A549 treated with dexamethasone at 1 μM for 4 hours (cell line): ENCODE measurements around the gene ALDH4A1. TPM values are rescaled to one million over a fixed set of nuclear protein-coding genes. Genes with fewer than 3 reads are reported as not detected.

ENCODE experiments used
- total RNA-seq: library from RNA; stranded (reverse); fragments of 200-300 nt; extraction: Qiagen RNA extraction; gene quantifications from 5 replicates; pipeline ENCODE4 v1.2.3, GENCODE V29; 2022

The ALDH4A1 gene, protein sequence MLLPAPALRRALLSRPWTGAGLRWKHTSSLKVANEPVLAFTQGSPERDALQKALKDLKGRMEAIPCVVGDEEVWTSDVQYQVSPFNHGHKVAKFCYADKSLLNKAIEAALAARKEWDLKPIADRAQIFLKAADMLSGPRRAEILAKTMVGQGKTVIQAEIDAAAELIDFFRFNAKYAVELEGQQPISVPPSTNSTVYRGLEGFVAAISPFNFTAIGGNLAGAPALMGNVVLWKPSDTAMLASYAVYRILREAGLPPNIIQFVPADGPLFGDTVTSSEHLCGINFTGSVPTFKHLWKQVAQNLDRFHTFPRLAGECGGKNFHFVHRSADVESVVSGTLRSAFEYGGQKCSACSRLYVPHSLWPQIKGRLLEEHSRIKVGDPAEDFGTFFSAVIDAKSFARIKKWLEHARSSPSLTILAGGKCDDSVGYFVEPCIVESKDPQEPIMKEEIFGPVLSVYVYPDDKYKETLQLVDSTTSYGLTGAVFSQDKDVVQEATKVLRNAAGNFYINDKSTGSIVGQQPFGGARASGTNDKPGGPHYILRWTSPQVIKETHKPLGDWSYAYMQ
- total RNA-seq, result 10.2 to 14.4 TPM (median 13.8 TPM) in 5 replicates

DNA sequence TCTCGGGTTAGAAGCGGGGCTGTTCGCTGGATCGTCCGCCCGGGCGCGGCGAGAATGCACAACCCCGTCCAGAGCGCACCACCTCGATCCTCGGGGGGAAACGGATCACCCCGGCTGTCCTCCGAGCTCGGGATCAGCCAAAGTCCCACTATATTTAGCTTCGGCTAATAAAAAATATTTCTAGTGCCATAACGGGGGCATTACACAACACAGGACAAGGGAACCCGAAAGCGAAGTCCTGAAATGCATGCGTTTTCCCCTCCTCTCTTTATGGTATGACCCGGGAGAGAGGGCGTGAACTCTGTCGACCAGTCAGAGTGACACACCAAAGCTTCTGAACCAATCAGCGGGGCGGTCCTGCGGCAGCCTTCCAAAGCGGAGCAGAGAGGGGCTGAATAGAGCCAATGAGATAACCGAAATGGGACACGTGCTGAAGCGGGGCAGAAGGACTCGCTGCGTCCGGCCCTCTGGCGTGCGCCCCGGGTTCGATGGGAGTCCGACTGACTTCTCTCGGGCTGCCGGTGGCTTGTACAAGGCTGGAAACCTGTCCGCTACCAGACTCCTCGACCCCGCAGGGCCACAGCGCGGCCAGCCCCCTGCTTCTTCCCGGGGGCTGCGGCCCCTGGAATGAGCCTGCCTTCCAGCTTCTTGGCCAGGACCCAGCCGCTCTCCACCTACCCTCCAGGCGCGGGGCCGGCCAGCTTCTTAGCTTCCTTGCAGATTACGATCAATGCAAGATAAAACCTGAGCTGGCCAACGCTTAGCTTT lies at the start of gene ALDH4A1:
Gene ALDH4A1, minus strand, starts transcription at position 33 of the 768 bp plus-strand sequence. Its CDS starts 32 bp downstream, at position 1.

DNA sequence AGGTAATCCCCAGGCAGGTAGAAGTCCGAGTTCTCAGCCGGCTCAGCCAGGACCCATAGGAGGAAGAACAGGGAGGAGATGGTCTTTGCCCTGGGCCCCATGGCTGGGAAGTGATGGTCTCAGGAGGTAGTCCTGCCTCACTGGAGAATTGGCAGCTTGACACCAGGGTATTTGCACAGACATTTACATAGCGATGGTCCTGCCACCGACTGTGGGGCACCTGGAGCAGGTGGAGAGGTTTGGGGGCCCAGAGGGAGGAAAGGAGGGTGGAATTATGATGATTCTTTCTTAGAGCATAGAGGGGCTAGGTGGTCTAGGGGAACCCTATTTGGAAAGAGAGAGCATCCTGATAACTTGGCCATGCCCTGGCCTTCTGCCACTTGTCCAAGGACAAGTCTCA lies 42.8 kb downstream of the ALDH4A1 start, which contains the start of gene TAS1R2:
Gene TAS1R2, minus strand, starts transcription at position 101 of the 400 bp plus-strand sequence. Its CDS starts 0 bp downstream, at position 101.

Other genes with a start within 250 kb of the ALDH4A1 start
- not detected in 5 replicates for gene TAS1R2, start 42.9 kb downstream of the ALDH4A1 start, total RNA-seq
- gene IFFO2, start 54.1 kb upstream of the ALDH4A1 start, total RNA-seq, result 5.7 to 9.8 TPM (median 7.7 TPM) in 5 replicates